ENCODE data around the gene FHIP2A. TPM values are rescaled to one million over a fixed set of nuclear protein-coding genes. Genes with fewer than 3 reads are reported as not detected.

FHIP2A gene
- total and polyA plus RNA-seq, 2 experiments from 2014 or later, result 6.7 to 11.8 TPM

DNA sequence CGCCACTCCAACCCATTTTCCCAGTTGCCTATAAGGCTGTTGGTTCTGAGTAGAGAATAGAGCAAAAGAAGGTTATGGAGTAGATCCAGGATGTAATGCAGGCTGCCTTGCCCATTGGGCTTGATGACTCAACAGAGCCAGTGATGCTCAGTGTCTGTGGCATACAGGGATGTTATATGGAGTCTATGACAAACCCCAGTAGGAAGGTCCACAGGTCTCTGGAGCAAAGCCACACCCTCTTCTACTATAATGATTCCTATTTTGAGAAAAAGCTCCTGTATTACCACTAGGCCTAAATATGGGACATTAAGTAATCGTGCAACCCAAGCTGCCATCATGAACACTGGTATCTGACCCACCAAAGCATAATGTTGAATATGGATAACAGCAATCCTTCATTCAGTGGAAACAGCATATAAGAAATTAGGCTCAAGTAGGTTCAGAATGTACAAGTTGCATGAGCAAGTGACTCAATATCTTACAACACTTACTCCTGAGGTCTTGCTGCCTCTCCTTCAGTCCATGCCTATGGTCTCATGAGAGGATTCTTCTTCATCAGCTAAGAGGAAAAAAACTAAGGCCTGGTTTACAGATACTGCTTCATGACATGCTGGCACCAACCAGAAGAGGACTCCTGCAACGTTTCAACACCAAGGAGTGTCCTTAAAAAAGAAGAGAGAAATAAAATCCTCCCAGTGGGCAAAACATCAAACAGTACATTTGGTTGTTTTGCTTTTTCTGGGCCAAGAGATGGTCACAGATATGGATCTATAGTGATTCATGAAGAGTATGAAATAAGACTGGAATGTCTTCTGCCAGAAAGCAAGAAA is 14.8 kb upstream of the FHIP2A start (continued):
- TF ChIP-seq, protein P1, sequence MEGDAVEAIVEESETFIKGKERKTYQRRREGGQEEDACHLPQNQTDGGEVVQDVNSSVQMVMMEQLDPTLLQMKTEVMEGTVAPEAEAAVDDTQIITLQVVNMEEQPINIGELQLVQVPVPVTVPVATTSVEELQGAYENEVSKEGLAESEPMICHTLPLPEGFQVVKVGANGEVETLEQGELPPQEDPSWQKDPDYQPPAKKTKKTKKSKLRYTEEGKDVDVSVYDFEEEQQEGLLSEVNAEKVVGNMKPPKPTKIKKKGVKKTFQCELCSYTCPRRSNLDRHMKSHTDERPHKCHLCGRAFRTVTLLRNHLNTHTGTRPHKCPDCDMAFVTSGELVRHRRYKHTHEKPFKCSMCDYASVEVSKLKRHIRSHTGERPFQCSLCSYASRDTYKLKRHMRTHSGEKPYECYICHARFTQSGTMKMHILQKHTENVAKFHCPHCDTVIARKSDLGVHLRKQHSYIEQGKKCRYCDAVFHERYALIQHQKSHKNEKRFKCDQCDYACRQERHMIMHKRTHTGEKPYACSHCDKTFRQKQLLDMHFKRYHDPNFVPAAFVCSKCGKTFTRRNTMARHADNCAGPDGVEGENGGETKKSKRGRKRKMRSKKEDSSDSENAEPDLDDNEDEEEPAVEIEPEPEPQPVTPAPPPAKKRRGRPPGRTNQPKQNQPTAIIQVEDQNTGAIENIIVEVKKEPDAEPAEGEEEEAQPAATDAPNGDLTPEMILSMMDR (conservative IDR thresholded peaks at IDR 0.05; ENCODE audit: low read depth in 2 of 2), result no peak
- TF ChIP-seq STAT1 (IDR thresholded peaks at IDR 0.05; ENCODE audit: unreplicated experiment), result no peak
- TF ChIP-seq ZNF114 (CRISPR knock-in tag; IDR thresholded peaks at IDR 0.05), result no peak
- TF ChIP-seq JUNB (IDR thresholded peaks at IDR 0.05; ENCODE audit: unreplicated experiment), result no peak
- TF ChIP-seq EZH2 (IDR thresholded peaks at IDR 0.05; ENCODE audit: low read depth, unreplicated experiment), result no peak
- no peak for TF ChIP-seq CREB1 (CRISPR knock-in tag; IDR thresholded peaks at IDR 0.05; ENCODE audit: low read depth)
- no peak for TF ChIP-seq NANOG (IDR thresholded peaks at IDR 0.05; ENCODE audit: borderline replicate concordance)

DNA sequence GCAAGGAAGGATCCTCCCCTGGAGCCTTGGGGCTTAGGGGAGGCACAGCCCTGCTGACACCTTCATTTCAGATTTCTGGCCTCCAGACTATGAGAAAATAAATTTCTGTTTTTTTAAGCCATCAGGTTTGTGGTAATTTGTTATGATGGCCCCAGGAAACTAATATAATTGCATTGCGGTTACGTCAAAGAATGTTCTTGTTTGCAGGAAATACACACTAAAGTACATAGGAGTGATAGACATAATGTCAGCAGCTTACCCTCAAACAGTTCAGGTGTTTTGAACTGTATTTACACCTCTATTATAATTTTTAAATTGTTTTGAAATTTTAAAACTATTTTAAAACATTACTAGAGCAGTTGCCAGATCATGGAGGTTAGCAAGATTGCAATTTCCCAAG is 12.6 kb upstream of the FHIP2A start:
- peaks cover 4% of the 10 kb centered on the region; the same call in 1 of the 3 replicates for H3K4me1 Mint-ChIP-seq
- H3K36me3 ChIP-seq (ENCODE audit: insufficient read depth), result no peaks in the 10 kb centered on the region
- H3K36me3 Mint-ChIP-seq (ENCODE audit: low read depth), result no peaks in the 10 kb centered on the region
- DNase-seq (ENCODE audit: low spot score), result no peak
- peaks cover 7% of the 10 kb centered on the region; the same call in 1 of the 2 replicates for H3K9me2 ChIP-seq (ENCODE audit: insufficient read depth)
- H3K27me3 Mint-ChIP-seq (ENCODE audit: insufficient read depth, low read depth, poor library complexity), result peaks cover 2% of the 10 kb centered on the region
- H3K4me2 ChIP-seq, result no peak overlapping the region
- H4K20me1 ChIP-seq (replicated peaks; ENCODE audit: insufficient read depth), result no peaks in the 10 kb centered on the region
- 0 out of 3 replicates have a peak, but pooled peaks cover 2% of the 10 kb centered on the region for H3K9me3 Mint-ChIP-seq
- no peak for ATAC-seq
- no peaks in the 10 kb centered on the region for H3K79me2 ChIP-seq (replicated peaks; ENCODE audit: insufficient read depth)
- H3F3A ChIP-seq (replicated peaks; ENCODE audit: low read depth), result no peaks in the 10 kb centered on the region
- no peaks in the 10 kb centered on the region for H3K4me1 ChIP-seq (ENCODE audit: insufficient read depth)
- no peak overlapping the region for H3K27ac Mint-ChIP-seq
- no peak overlapping the region for H2AFZ ChIP-seq
- H3K27me3 ChIP-seq (ENCODE audit: insufficient read depth), result no peaks in the 10 kb centered on the region
- H3K4me3 ChIP-seq, result no peak overlapping the region
- TF ChIP-seq EZH2 (IDR thresholded peaks at IDR 0.05; ENCODE audit: low read depth, unreplicated experiment) (no peak), EZH2phosphoT487 (IDR thresholded peaks at IDR 0.05; ENCODE audit: unreplicated experiment) (no peak), STAT1 (IDR thresholded peaks at IDR 0.05; ENCODE audit: unreplicated experiment) (no peak), JUNB (IDR thresholded peaks at IDR 0.05; ENCODE audit: unreplicated experiment) (no peak), ZNF114 (CRISPR knock-in tag; IDR thresholded peaks at IDR 0.05) (no peak), NANOG (IDR thresholded peaks at IDR 0.05; ENCODE audit: borderline replicate concordance) (no peak), POLR2AphosphoS5 (IDR thresholded peaks at IDR 0.05; ENCODE audit: low read depth) (no peak), CREB1 (CRISPR knock-in tag; IDR thresholded peaks at IDR 0.05; ENCODE audit: low read depth) (no peak)
- TF ChIP-seq, protein P1 (conservative IDR thresholded peaks at IDR 0.05; ENCODE audit: low read depth in 2 of 2), result no peak
- TF ChIP-seq, protein P2, sequence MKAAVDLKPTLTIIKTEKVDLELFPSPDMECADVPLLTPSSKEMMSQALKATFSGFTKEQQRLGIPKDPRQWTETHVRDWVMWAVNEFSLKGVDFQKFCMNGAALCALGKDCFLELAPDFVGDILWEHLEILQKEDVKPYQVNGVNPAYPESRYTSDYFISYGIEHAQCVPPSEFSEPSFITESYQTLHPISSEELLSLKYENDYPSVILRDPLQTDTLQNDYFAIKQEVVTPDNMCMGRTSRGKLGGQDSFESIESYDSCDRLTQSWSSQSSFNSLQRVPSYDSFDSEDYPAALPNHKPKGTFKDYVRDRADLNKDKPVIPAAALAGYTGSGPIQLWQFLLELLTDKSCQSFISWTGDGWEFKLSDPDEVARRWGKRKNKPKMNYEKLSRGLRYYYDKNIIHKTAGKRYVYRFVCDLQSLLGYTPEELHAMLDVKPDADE (IDR thresholded peaks at IDR 0.05), result no peak
- TF ChIP-seq, protein P3, sequence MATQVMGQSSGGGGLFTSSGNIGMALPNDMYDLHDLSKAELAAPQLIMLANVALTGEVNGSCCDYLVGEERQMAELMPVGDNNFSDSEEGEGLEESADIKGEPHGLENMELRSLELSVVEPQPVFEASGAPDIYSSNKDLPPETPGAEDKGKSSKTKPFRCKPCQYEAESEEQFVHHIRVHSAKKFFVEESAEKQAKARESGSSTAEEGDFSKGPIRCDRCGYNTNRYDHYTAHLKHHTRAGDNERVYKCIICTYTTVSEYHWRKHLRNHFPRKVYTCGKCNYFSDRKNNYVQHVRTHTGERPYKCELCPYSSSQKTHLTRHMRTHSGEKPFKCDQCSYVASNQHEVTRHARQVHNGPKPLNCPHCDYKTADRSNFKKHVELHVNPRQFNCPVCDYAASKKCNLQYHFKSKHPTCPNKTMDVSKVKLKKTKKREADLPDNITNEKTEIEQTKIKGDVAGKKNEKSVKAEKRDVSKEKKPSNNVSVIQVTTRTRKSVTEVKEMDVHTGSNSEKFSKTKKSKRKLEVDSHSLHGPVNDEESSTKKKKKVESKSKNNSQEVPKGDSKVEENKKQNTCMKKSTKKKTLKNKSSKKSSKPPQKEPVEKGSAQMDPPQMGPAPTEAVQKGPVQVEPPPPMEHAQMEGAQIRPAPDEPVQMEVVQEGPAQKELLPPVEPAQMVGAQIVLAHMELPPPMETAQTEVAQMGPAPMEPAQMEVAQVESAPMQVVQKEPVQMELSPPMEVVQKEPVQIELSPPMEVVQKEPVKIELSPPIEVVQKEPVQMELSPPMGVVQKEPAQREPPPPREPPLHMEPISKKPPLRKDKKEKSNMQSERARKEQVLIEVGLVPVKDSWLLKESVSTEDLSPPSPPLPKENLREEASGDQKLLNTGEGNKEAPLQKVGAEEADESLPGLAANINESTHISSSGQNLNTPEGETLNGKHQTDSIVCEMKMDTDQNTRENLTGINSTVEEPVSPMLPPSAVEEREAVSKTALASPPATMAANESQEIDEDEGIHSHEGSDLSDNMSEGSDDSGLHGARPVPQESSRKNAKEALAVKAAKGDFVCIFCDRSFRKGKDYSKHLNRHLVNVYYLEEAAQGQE (IDR thresholded peaks at IDR 0.05; ENCODE audit: unreplicated experiment), result no peak
- H3K27ac ChIP-seq (ENCODE audit: low read depth), result no peak overlapping the region
- H3K4me3 Mint-ChIP-seq, result no peak overlapping the region
